Right lobe of liver (tissue), 6 donors: ENCODE data around the gene DIPK1A. TPM values are rescaled to one million over a fixed set of nuclear protein-coding genes. Genes with fewer than 3 reads are reported as not detected.

Experiments
- ATAC-seq, 4 donors: fragments of 200-7000 bp; cut with Tn5 transposase; one replicate each; pipeline ENCODE4 v1.9.1; 2020; ENCODE audit warnings: mild to moderate bottlenecking in 4 of 4, moderate library complexity in 4 of 4
- DNase-seq, 3 donors: peaks; one replicate each; pipeline ENCODE4 v3.0.0-alpha.2; 2020
- H3K27ac ChIP-seq, 3 donors: fragments of 200-600 bp; one replicate each; pipeline ENCODE4 v1.8.0; 2022
- H3K27me3 ChIP-seq, 2 donors: fragments of 200-600 bp; one replicate each; pipeline ENCODE4 v1.8.0; 2022
- H3K36me3 ChIP-seq, 4 donors: fragments of 200-600 bp; sonication (generic) in 1 of 4; one replicate each; pipeline versions ENCODE4 v1.5.1 to v1.8.0; 2017 to 2022; ENCODE audit warnings: control low read depth in 1 of 4
- H3K4me1 ChIP-seq, 4 donors: fragments of 200-600 bp; sonication (generic) in 1 of 4; one replicate each; pipeline versions ENCODE4 v1.5.1 to v1.8.0; 2017 to 2022; ENCODE audit warnings: control low read depth in 1 of 4
- H3K4me3 ChIP-seq, 3 donors: fragments of 200-600 bp; one replicate each; pipeline ENCODE4 v1.8.0; 2022
- H3K9me3 ChIP-seq, 4 donors: fragments of 200-600 bp; sonication (generic) in 1 of 4; one replicate each; pipeline versions ENCODE4 v1.5.1 to v1.8.0; 2017 to 2022; ENCODE audit warnings: control low read depth in 1 of 4
- POLR2A ChIP-seq: fragments of 450-650 bp; IDR thresholded peaks from one replicate; pipeline ENCODE4 v1.6.1; 2017; ENCODE audit warnings: antibody characterized with exemption, mild to moderate bottlenecking
- WGBS: methylation state at CpG from one replicate; pipeline ENCODE4 v1.1.6; 2018; ENCODE audit warnings: low coverage, low lambda C conversion rate; ENCODE audit not compliant: insufficient coverage; ENCODE audit errors: missing lambda C conversion rate; 5-methylcytosine and 5-hydroxymethylcytosine counted together
- intact Hi-C, 2 donors: fragments of 100-400 bp; cut with DNase I; formaldehyde crosslinking; loops; one replicate each; pipeline versions ENCODE4 v1.11.2 to v1.14.1; 2022
- total RNA-seq, 6 experiments: library from RNA; depleted of rRNA in 2 of 6; stranded (reverse); fragments of >200 nt in 2 of 6; fragmentation: NEBNext Ultra II Directional in 3 of 6; extraction: Animal tissue kit (Norgen Biotek cat#: 25700) in 3 of 6; gene quantifications; one replicate each; pipeline versions ENCODE4 v1.1.0 to v1.2.4, GENCODE V29; 2016 to 2023
- TF ChIP-seq, protein P1 (sequence below), 4 donors: fragments of 200-600 bp in 3 of 4; fragments of 450-650 bp in 1 of 4; IDR thresholded peaks; one replicate each; pipeline versions ENCODE4 v1.5.1 to v1.8.0; 2016 to 2022; ENCODE audit warnings: antibody characterized with exemption in 4 of 4, mild to moderate bottlenecking in 2 of 4
- donor health status: DM: no; HTN: yes; CAD: no.
- donor health status: DM: no; HTN: no; CAD: no.
- donor health status: DM: no; HTN: no; CAD: no.
- donor health status: DM: no; HTN: yes; CAD: no.
- donor health status: DM: no; HTN: yes; CAD: no.

The DIPK1A gene
- total RNA-seq, 6 experiments from 2014 or later = 10.8 to 25.3 (median 15.1) TPM

- intact Hi-C loops = loop anchor here in 1 of 2 donors (10.0 kb wide), 1 partner anchor 104 kb away; no protein-coding TSS in a partner anchor
- ATAC-seq (peak; percentile 82 to 89 (median 88)), DNase-seq (no peak)
- Histone ChIP-seq H3K4me1 (no peaks in the 10 kb centered on the region), H3K36me3 (no peaks in the 10 kb centered on the region), H3K9me3 (no peaks in the 10 kb centered on the region), H3K27ac (no peak overlapping the region), H3K27me3 (no peaks in the 10 kb centered on the region), H3K4me3 (no peak overlapping the region)
- WGBS = 25% methylated on average over 2 of the region's 2 CpGs
- no peak for TF ChIP-seq POLR2A
- TF ChIP-seq, protein P1, sequence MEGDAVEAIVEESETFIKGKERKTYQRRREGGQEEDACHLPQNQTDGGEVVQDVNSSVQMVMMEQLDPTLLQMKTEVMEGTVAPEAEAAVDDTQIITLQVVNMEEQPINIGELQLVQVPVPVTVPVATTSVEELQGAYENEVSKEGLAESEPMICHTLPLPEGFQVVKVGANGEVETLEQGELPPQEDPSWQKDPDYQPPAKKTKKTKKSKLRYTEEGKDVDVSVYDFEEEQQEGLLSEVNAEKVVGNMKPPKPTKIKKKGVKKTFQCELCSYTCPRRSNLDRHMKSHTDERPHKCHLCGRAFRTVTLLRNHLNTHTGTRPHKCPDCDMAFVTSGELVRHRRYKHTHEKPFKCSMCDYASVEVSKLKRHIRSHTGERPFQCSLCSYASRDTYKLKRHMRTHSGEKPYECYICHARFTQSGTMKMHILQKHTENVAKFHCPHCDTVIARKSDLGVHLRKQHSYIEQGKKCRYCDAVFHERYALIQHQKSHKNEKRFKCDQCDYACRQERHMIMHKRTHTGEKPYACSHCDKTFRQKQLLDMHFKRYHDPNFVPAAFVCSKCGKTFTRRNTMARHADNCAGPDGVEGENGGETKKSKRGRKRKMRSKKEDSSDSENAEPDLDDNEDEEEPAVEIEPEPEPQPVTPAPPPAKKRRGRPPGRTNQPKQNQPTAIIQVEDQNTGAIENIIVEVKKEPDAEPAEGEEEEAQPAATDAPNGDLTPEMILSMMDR (IDR thresholded peaks at IDR 0.05) = peak; percentile 56 to 65 (median 62)
Measured at GRCh38 chr1:92968138-92969032, 7.1 kb upstream of the DIPK1A start.

DNA sequence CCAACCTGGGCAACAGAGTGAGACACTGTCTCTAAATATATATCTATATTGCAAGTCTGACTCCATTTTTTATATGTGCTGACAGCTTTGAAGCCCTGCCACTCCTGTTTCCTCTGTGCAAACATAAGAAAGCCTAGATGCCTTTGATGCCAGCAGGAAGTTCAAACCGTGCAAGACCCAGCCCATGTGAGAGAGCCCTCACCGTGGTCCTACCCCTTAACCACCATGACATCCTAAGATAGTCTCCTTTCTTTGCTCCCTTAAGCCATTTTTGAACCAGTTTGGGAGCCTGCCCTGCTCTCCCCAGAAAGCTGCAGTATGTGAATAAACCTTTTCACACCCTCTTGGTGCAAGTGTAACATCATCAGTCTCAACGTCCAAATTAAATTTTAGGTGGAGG lies 3.7 kb upstream of the DIPK1A start:
- no peaks in the 10 kb centered on the region for H3K4me1 ChIP-seq
- TF ChIP-seq, protein P1 (IDR thresholded peaks at IDR 0.05) = no peak
- no peak for TF ChIP-seq POLR2A
- no peaks in the 10 kb centered on the region for H3K9me3 ChIP-seq
- ATAC-seq = no peak
- H3K36me3 ChIP-seq = no peaks in the 10 kb centered on the region
- H3K27me3 ChIP-seq = no peaks in the 10 kb centered on the region
- no peak overlapping the region for H3K27ac ChIP-seq
- H3K4me3 ChIP-seq = no peak overlapping the region
- DNase-seq = no peak
- intact Hi-C loops = loop anchor here in 1 of 2 donors (10.0 kb wide), 1 partner anchor 100 kb away; no protein-coding TSS in a partner anchor
- WGBS = 16% methylated on average over 3 of the region's 3 CpGs

GRCh38 chr1:92964316-92964715 lies 3.1 kb upstream of the DIPK1A start:
- H3K27me3 ChIP-seq = no peaks in the 10 kb centered on the region
- DNase-seq (no peak), ATAC-seq (no peak)
- H3K4me3 ChIP-seq = no peak overlapping the region
- TF ChIP-seq, protein P1 (IDR thresholded peaks at IDR 0.05) = no peak
- TF ChIP-seq POLR2A = no peak
- H3K4me1 ChIP-seq = no peaks in the 10 kb centered on the region
- intact Hi-C loops = loop anchor here in 1 of 2 donors (10.0 kb wide), 1 partner anchor 100 kb away; no protein-coding TSS in a partner anchor
- H3K27ac ChIP-seq = no peak overlapping the region
- H3K9me3 ChIP-seq = no peaks in the 10 kb centered on the region
- no peaks in the 10 kb centered on the region for H3K36me3 ChIP-seq

DNA sequence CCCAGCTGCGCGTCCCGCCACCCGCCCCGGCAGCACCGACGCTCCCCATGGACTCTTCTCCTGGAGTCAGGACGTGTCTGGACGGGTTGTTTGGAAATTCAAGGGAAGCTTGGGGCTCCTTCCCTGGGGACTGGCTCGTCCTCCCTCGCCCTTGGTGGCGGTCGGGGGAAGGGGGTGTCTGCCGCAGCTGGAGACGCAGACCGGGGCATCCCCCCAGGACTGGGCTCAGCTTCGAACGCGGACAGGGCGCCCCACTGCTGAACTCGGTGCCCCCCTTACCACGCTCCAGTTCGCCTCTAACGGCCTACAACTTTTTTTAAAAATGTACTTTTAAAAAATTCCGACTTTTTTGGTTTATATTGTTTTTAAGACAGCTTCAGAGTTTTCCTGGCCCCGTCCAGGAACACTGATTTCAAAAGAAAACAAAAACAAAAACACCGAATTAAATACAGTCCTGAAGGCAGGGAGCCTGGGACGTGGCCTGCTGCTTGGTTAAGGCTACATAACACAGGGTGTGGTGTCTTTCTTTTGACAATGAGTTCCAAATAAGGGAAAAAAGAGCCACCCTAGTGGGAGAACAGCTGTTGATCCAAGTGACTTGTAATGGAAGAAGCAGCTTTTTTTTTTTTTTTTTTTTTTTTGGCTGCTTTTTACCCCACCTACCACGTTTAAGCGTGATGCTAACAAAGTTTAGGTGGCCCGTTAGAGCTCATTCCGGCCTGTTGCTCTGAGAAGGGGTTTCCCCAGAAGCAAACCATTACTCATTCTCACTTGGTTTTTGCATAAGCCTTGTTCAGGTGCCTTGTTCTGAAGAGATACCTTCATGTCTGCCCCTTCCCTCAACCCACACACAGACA lies 862 bp upstream of the DIPK1A start:
- WGBS = 5% methylated on average over 22 of the region's 32 CpGs
- Histone ChIP-seq H3K9me3 (no peaks in the 10 kb centered on the region), H3K27me3 (no peaks in the 10 kb centered on the region), H3K4me3 (peak overlapping the region; percentile 63 to 89 (median 85)), H3K36me3 (no peaks in the 10 kb centered on the region), H3K27ac (peak overlapping the region; percentile 81 to 98 (median 94)), H3K4me1 (peaks cover 0 to 21% (median 10%) of the 10 kb centered on the region in 4 donors)
- ATAC-seq = peak in 3 of 4 donors; percentile 3 to 25 (median 4)
- intact Hi-C loops = loop anchor here in 1 of 2 donors (10.0 kb wide), 1 partner anchor 97 kb away; no protein-coding TSS in a partner anchor
- TF ChIP-seq POLR2A = no peak
- TF ChIP-seq, protein P1 (IDR thresholded peaks at IDR 0.05) = no peak
- peak in 2 of 3 donors; percentile 53 to 64 for DNase-seq
